ENCODE measurements around the gene DMD.

DMD gene

DNA sequence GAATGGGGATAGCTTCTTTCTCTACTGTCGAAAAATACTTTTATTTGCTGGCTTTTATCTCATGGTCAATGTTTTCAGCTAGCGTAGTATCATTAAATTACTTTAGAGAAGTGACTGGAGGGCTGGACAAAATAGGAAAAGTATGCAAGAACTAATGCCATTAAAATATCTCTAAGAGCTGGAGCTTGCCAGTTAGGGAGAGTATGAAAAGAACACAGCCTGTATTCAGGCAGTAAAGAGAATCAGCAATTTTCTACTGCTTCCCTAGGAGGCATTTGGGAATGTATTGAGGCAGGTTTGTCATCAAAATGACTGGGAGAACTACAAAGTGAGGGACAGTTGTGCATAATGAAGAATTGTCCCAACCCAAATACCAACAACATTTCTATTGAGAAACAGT lies 2096.5 kb downstream of the DMD start:
- H3K4me3 Mint-ChIP-seq: no peak overlapping the region
- no peaks in the 10 kb centered on the region for H3K4me1 Mint-ChIP-seq (ENCODE audit: low read depth in 2 of 2)
- DNase-seq (no peak), ATAC-seq (replicated peaks) (no peak)
- peaks cover 0 to 10% of the 10 kb centered on the region in 2 donors for H3K27me3 Mint-ChIP-seq
- no peak overlapping the region for H3K27ac Mint-ChIP-seq
- no peaks in the 10 kb centered on the region for H3K36me3 Mint-ChIP-seq (ENCODE audit: insufficient read depth)
- peaks cover 5 to 6% of the 10 kb centered on the region in 2 donors for H3K9me3 Mint-ChIP-seq

DNA sequence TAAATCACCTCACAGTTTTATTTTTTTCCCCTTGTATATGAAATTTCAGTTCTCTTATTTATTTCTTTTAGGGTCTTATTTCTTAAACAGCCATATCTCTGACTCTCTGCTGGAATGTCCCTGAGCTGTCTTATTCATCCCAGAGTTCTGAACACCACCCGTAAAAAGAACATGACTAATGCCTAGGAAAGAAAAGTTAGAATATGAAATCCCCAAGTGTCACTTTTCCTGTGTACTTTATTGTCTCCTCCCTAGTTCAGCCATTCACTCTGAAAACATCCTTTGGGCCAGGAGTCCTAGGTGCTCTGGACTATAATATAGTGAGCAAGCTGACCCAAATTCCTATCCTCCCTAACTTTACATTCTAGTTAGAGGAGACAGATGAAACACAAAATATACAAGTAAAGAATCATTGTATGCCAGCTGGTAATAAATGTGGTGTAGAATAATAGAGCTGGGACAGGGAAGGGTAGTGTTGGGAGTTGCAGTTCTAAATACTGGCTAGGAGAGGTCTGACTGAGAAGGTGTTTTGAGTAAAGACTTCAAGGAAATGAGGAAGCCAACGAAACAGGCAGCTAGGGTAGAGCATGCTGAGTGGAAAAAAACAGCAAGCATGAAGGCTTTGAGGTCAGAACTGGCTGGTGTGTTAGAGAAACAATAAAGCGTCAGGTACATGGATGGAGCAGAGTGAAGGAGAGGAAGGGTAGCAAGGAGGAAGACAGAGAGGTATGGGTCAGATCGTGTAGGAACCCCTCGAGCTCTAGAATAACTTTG lies 2098.9 kb downstream of the DMD start:
- no peak overlapping the region for H3K27ac Mint-ChIP-seq
- ATAC-seq (replicated peaks): no peak

DNA sequence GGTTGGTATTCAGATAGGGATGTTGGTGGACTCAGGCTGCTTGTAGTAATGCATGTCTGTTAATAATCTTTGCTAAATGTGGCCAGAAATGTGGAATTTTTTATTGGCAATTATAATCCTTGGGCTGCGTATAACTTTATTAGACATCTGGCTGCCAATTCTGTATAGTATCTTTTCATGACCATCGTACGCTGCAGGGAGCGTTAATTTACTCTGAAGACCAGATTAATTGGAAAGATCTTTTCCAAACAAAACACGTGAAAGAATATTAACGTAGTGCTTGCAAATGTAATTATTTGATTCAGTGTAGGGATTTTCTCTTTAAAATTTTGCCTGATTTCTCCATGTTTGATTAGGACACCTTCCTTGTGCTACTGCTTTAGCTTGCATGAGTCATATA lies 2100.7 kb downstream of the DMD start:
- Mint-ChIP-seq H3K27ac (no peak overlapping the region), H3K27me3 (peaks cover 0 to 10% of the 10 kb centered on the region in 2 donors), H3K4me3 (no peak overlapping the region), H3K9me3 (peaks cover 5 to 15% of the 10 kb centered on the region in 2 donors), H3K36me3 (ENCODE audit: insufficient read depth) (no peaks in the 10 kb centered on the region), H3K4me1 (ENCODE audit: low read depth in 2 of 2) (no peaks in the 10 kb centered on the region)
- ATAC-seq (replicated peaks): no peak
- no peak for DNase-seq

More for the DNA sequence above, 2098.9 kb downstream of the DMD start:
- Mint-ChIP-seq H3K27me3 (peaks cover 0 to 10% of the 10 kb centered on the region in 2 donors), H3K4me1 (ENCODE audit: low read depth in 2 of 2) (no peaks in the 10 kb centered on the region), H3K36me3 (ENCODE audit: insufficient read depth) (no peaks in the 10 kb centered on the region), H3K4me3 (no peak overlapping the region), H3K9me3 (peaks cover 5 to 6% of the 10 kb centered on the region in 2 donors)
- DNase-seq: no peak

DNA sequence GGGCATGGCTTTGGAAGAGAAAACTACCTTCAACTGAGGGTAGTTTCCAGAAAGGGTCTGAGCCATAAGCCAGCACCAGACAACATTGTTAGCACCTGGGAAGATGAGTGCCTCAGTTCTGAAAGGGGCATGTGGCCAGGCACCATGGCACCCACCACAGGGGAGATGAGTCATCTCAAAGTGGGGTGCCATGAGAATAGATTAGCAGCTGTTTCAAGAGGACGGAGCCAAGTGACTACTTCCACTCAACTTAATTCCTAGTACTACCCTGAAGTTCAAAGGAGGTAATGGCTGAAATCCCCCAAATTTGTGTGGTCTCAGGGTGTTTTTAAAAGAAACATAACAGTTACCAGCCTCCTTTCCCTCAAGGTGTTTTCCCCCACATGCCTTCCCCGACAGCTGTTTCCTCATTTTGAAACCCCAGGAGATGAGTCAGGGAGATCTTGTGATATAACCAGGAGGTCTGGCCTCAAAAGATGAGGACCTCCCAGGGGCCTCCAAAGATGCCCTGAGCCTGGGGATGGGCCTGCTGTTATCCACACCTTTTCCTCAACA lies 2111.7 kb downstream of the DMD start:
- no peak overlapping the region for H3K4me3 Mint-ChIP-seq
- DNase-seq (no peak), ATAC-seq (replicated peaks) (no peak)
- H3K27ac Mint-ChIP-seq: no peak overlapping the region
- H3K4me1 Mint-ChIP-seq (ENCODE audit: low read depth in 2 of 2): no peaks in the 10 kb centered on the region
- no peaks in the 10 kb centered on the region for H3K27me3 Mint-ChIP-seq
- H3K36me3 Mint-ChIP-seq (ENCODE audit: insufficient read depth): no peaks in the 10 kb centered on the region
- no peaks in the 10 kb centered on the region for H3K9me3 Mint-ChIP-seq

DNA sequence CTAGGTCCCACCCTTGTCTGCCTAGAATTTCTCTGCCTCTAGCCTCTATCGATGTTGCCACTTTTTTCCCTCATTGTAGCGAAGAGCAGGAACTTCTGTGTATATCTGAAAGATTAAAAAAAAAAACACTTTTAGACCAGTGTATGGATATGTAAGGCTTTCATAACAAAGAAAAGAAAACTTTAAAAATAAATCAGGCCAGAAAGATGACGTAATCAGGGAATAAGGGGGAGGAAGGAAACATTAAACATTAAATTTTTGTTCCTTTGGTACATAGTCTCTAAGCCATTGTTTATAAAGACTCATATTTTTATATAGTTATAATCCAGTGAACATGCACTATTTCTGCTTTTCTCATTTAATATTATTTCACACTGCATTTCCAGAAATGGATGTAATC lies 2113.3 kb downstream of the DMD start:
- Mint-ChIP-seq H3K27ac (no peak overlapping the region), H3K9me3 (peaks cover 0 to 1% of the 10 kb centered on the region in 2 donors), H3K36me3 (ENCODE audit: insufficient read depth) (no peaks in the 10 kb centered on the region), H3K4me1 (ENCODE audit: low read depth in 2 of 2) (no peaks in the 10 kb centered on the region), H3K27me3 (no peaks in the 10 kb centered on the region), H3K4me3 (no peak overlapping the region)
- no peak for ATAC-seq (replicated peaks)
- DNase-seq: no peak

DNA sequence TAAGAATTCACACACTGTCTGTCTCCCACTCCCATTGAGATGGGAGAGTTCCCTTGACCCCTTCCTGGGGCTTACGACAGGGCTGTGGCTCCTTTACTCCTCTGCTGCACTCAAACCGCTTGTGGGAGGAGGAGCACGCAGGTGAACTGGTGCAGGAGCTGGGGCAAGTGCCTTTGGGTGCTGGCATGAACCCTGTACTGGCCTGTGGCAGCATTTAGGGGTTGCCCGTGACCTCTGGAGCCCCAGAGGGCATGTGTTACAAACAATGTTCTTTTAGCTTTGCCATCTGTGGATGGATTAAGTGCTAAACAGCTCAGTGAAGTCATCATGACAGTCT lies 2117.7 kb downstream of the DMD start:
- DNase-seq: no peak
- Mint-ChIP-seq H3K27me3 (no peaks in the 10 kb centered on the region), H3K36me3 (ENCODE audit: insufficient read depth) (no peaks in the 10 kb centered on the region), H3K4me1 (ENCODE audit: low read depth in 2 of 2) (no peaks in the 10 kb centered on the region), H3K27ac (no peak overlapping the region), H3K4me3 (no peak overlapping the region), H3K9me3 (peaks cover 0 to 1% of the 10 kb centered on the region in 2 donors)
- ATAC-seq (replicated peaks): no peak

DNA sequence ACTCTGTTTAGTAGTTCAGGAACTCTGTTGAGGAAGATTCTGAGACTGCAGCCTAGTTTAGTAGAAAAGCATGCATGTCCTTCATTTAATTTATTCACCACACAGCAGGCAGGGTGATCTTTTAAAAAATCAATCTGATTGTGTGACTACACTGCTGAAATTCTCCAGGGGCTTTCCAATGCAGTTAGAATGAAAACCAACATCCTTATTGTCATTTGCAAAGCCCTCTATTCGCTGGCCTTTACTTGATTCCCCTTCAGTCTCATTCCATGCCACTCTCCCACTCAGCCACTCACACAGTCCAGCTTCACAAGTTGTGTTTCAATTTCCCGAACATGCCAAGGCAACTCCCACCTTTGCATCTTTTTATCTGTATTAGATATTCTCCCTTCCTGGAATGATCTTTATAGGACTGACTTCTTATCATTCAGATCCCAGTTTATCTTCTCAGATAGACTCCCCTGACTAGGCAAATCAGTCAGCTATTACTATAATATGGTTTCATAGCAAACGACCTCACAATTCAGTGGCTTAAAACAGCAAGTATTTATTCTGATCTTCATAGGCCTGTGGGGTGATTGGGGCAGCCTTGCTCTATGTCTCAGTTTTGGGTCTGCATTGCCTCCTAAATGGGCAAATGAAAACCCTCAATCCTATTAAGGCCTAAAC lies 2118.2 kb downstream of the DMD start:
- Mint-ChIP-seq H3K27ac (no peak overlapping the region), H3K4me1 (ENCODE audit: low read depth in 2 of 2) (no peaks in the 10 kb centered on the region), H3K9me3 (peaks cover 0 to 1% of the 10 kb centered on the region in 2 donors), H3K27me3 (no peaks in the 10 kb centered on the region), H3K4me3 (no peak overlapping the region), H3K36me3 (ENCODE audit: insufficient read depth) (no peaks in the 10 kb centered on the region)
- DNase-seq (no peak), ATAC-seq (replicated peaks) (no peak)

DNA sequence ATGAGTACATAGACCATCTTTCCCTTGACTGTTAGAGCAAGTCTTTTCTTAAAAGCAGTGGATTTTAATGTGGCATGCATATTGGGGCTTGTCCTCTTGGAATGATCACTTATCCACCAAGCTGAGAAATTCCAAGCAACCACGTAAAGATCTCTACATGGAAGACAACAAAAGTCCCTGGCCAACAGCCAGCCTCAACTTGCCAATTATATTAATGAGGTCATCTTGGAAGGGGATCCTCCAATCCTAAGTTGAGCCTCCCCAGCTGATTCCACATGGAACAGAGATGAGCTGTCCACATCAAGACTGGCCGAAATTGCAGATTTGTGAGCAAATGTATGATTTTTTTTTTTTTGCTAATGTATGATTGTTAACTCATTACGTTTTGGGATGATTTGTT lies 2118.9 kb downstream of the DMD start:
- Mint-ChIP-seq H3K4me3 (no peak overlapping the region), H3K27ac (no peak overlapping the region), H3K36me3 (ENCODE audit: insufficient read depth) (no peaks in the 10 kb centered on the region), H3K27me3 (no peaks in the 10 kb centered on the region), H3K9me3 (peaks cover 0 to 1% of the 10 kb centered on the region in 2 donors), H3K4me1 (ENCODE audit: low read depth in 2 of 2) (no peaks in the 10 kb centered on the region)
- ATAC-seq (replicated peaks) (no peak), DNase-seq (no peak)

DNA sequence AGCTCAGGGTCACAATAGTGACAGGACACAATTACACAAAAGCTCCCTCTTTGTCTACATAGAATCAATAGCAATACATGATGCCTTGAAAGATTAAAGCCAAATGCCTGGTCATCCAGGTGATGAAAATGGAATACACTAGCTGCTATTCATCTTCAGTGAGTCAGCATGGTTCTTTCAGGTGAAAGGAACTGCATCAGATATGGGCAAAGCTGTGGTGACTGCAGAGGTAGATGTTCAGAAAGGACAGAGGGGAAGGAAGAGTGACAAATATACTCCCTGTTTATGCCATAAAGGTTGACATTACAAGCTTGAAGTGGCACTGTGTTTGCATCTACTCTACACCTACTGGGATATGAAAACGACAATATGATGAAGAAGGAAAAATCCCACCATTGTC lies 2119.5 kb downstream of the DMD start:
- Mint-ChIP-seq H3K27me3 (no peaks in the 10 kb centered on the region), H3K36me3 (ENCODE audit: insufficient read depth) (no peaks in the 10 kb centered on the region), H3K4me1 (ENCODE audit: low read depth in 2 of 2) (no peaks in the 10 kb centered on the region), H3K27ac (no peak overlapping the region), H3K9me3 (peaks cover 0 to 1% of the 10 kb centered on the region in 2 donors), H3K4me3 (no peak overlapping the region)
- DNase-seq: no peak
- ATAC-seq (replicated peaks): no peak

DNA sequence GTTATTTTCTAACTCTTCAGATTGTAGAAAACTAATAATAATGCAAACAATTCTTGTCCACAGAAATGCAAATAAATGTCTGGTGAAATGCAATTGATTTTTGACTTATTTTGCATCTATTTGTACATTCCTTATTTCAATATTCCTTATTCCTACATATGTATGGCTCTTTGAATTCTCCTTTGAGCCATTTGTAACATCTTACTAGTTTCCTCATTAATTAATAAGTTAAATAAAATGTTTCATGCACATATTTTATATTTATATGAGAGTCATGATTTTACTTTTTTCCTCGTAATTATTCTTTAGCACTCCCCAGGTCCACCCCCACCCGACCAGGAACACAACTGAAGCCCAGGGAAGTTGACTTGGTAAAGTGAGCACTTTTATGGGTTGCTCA lies 2136.8 kb downstream of the DMD start:
- Mint-ChIP-seq H3K4me3 (no peak overlapping the region), H3K4me1 (ENCODE audit: low read depth in 2 of 2) (no peaks in the 10 kb centered on the region), H3K36me3 (ENCODE audit: insufficient read depth) (no peaks in the 10 kb centered on the region), H3K9me3 (peaks cover 0 to 7% of the 10 kb centered on the region in 2 donors), H3K27me3 (no peaks in the 10 kb centered on the region), H3K27ac (no peak overlapping the region)
- DNase-seq (no peak), ATAC-seq (replicated peaks) (no peak)

DNA sequence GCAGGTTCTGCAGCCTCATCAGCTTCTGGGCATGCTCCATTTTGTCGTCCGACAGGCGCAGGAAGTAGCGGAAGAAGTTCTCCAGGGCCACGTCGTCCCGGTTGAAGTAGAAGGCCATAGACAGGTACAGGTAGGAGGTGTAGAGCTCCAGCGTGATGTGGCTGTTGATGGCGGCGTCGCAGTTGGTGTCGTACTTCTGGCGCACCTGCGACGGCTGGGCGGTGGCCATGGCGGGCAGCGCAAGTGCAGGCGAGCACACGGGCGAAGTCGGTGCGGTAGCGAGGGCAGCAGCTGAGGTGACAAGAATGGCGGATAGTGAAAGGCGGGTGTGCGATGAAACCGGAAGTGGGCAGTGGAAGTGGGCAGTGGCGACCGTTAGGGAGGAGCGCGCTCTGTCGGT lies 2139.6 kb downstream of the DMD start, which contains the start of gene FTHL17:
TSS of gene FTHL17 (minus strand) at position 317 of the 400 bp plus-strand sequence. CDS start at position 229, 88 bp downstream.
- no peak for ATAC-seq (replicated peaks)

DNA sequence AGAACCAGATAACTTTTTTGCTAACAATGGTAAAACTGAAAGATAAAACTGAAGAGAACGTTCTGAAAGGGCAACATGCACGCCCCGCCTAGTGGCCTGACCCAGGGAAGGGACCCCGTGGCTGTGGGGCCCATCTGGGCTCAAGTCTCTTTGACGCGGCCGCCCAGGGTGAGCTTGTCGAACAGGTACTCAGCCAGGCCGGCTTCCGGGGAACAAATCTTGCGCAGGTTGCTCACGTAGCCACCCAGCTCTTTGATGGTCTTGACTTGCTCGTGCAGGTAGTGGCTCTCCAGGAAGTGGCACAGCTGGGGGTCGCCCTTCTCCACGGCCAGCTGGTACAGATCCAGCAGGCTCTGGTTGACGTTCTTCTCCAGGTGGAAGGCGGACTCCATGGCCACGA lies 2140.1 kb downstream of the DMD start:
- Mint-ChIP-seq H3K9me3 (peaks cover 6 to 7% of the 10 kb centered on the region in 2 donors), H3K4me3 (no peak overlapping the region), H3K27me3 (no peaks in the 10 kb centered on the region)

More for the DNA sequence above, 2139.6 kb downstream of the DMD start, which contains the start of gene FTHL17:
- no peaks in the 10 kb centered on the region for H3K4me1 Mint-ChIP-seq (ENCODE audit: low read depth in 2 of 2)
- H3K9me3 Mint-ChIP-seq: peaks cover 2 to 7% of the 10 kb centered on the region in 2 donors
- no peak within 1 kb of the TSS for H3K4me3 Mint-ChIP-seq
- no peak for DNase-seq
- H3K36me3 Mint-ChIP-seq (ENCODE audit: insufficient read depth): no peaks in the 10 kb centered on the region
- no peaks in the 10 kb centered on the region for H3K27me3 Mint-ChIP-seq
- H3K27ac Mint-ChIP-seq: no peak within 1 kb of the TSS

DNA sequence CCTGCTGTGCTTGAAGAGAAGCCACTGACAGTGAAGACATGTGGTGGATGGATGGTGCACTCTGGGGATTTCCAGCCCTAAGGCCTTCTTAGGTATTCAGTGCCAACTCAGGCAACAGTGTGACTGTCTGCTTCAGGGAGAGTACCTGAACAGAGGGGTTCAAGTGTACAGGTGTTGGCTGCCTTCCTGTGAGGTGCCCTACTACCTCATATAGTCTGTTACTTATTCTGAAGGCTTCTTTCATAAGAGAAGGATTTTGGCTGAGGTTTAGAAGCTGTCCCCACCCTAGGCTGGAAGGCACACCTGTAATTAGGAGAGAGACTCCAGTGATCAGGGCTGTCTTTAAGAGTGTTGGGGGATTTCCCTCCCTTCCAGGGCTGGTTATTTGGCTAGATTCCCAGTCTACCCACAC lies 2141.3 kb downstream of the DMD start:
- peaks cover 6 to 7% of the 10 kb centered on the region in 2 donors for H3K9me3 Mint-ChIP-seq
- no peak overlapping the region for H3K27ac Mint-ChIP-seq
- H3K4me3 Mint-ChIP-seq: no peak overlapping the region
- no peaks in the 10 kb centered on the region for H3K36me3 Mint-ChIP-seq (ENCODE audit: insufficient read depth)
- no peak for DNase-seq
- H3K4me1 Mint-ChIP-seq (ENCODE audit: low read depth in 2 of 2): no peaks in the 10 kb centered on the region
- no peak for ATAC-seq (replicated peaks)
- no peaks in the 10 kb centered on the region for H3K27me3 Mint-ChIP-seq

More for the DNA sequence above, 2140.1 kb downstream of the DMD start:
- no peak for DNase-seq
- H3K27ac Mint-ChIP-seq: no peak overlapping the region
- ATAC-seq (replicated peaks): no peak
- no peaks in the 10 kb centered on the region for H3K4me1 Mint-ChIP-seq (ENCODE audit: low read depth in 2 of 2)
- no peaks in the 10 kb centered on the region for H3K36me3 Mint-ChIP-seq (ENCODE audit: insufficient read depth)
